Activated CD8-positive, alpha-beta memory T cell treated with anti-CD3 and anti-CD28 coated beads for 24 hours (primary cell): Measurements from ENCODE around the gene LGALS7B.
"Not testable (repeated sequence)": the region's sequence is repeated elsewhere in the genome, so short reads cannot be mapped to it uniquely, and the experiment has no call there.

Source experiments
- DNase-seq: peaks from one replicate; pipeline ENCODE4 v3.0.0-alpha.2; 2020

The LGALS7B gene

GRCh38 chr19:38770228-38770948, 18.6 kb upstream of the LGALS7B start:
- not testable (repeated sequence) for DNase-seq

- not testable (repeated sequence) for DNase-seq
Observed at GRCh38 chr19:38770949-38771275, 18.1 kb upstream of the LGALS7B start.

GRCh38 chr19:38771569-38771968, 17.4 kb upstream of the LGALS7B start:
- DNase-seq, result not testable (repeated sequence)

GRCh38 chr19:38773469-38774177, 15.4 kb upstream of the LGALS7B start, which contains the start of gene LGALS7:
LGALS7 (minus strand) TSS chr19:38773517; CDS start chr19:38773492, 25 bp downstream.
- no peak for DNase-seq

- DNase-seq, result no peak
Observed at GRCh38 chr19:38774181-38774950, 14.6 kb upstream of the LGALS7B start.

GRCh38 chr19:38778733-38779132, 10.3 kb upstream of the LGALS7B start:
- no peak for DNase-seq

GRCh38 chr19:38780443-38780842, 8.6 kb upstream of the LGALS7B start:
- no peak for DNase-seq

- DNase-seq, result no peak
Observed at GRCh38 chr19:38781058-38781457, 7.9 kb upstream of the LGALS7B start.

- DNase-seq, result not testable (repeated sequence)
Observed at GRCh38 chr19:38782212-38782611, 6.8 kb upstream of the LGALS7B start.

- no peak for DNase-seq
Observed at GRCh38 chr19:38784224-38784623, 4.8 kb upstream of the LGALS7B start.

- no peak for DNase-seq
Observed at GRCh38 chr19:38785187-38785699, 3.8 kb upstream of the LGALS7B start.

GRCh38 chr19:38786061-38786460, 2.9 kb upstream of the LGALS7B start:
- not testable (repeated sequence) for DNase-seq

- no peak for DNase-seq
Observed at GRCh38 chr19:38786572-38787265, 2.3 kb upstream of the LGALS7B start.

- not testable (repeated sequence) for DNase-seq
Observed at GRCh38 chr19:38790507-38791403, 1.8 kb downstream of the LGALS7B start.

GRCh38 chr19:38791451-38792064, 2.6 kb downstream of the LGALS7B start:
- DNase-seq, result not testable (repeated sequence)

- DNase-seq, result peak; percentile 77
Observed at GRCh38 chr19:38792250-38793111, 3.5 kb downstream of the LGALS7B start.

- DNase-seq, result no peak
Observed at GRCh38 chr19:38793177-38793576, 4.2 kb downstream of the LGALS7B start.

- no peak for DNase-seq
Observed at GRCh38 chr19:38793671-38794070, 4.7 kb downstream of the LGALS7B start.

- no peak for DNase-seq
Observed at GRCh38 chr19:38795549-38795948, 6.5 kb downstream of the LGALS7B start.

- no peak for DNase-seq
Observed at GRCh38 chr19:38796154-38796553, 7.2 kb downstream of the LGALS7B start.
